GM12801 (cell line): Measurements from ENCODE around the gene ATF7IP2.

ENCODE experiments used
- CTCF ChIP-seq: IDR thresholded peaks from one replicate; pipeline ENCODE4 v1.5.1; 2011; ENCODE audit warnings: control low read depth; ENCODE audit not compliant: insufficient read length; ENCODE audit errors: extremely low read depth

The ATF7IP2 gene

GRCh38 chr16:10355589-10355988 is 30.3 kb upstream of the ATF7IP2 start:
- no peak for TF ChIP-seq CTCF

- TF ChIP-seq CTCF: no peak
Observed at GRCh38 chr16:10356870-10357842, 28.7 kb upstream of the ATF7IP2 start.

- no peak for TF ChIP-seq CTCF
Observed at GRCh38 chr16:10362077-10362863, 23.6 kb upstream of the ATF7IP2 start.

GRCh38 chr16:10367616-10368188 is 18.2 kb upstream of the ATF7IP2 start:
- no peak for TF ChIP-seq CTCF

- TF ChIP-seq CTCF: no peak
Observed at GRCh38 chr16:10368969-10369551, 16.8 kb upstream of the ATF7IP2 start.

- TF ChIP-seq CTCF: no peak
Observed at GRCh38 chr16:10370096-10370726, 15.7 kb upstream of the ATF7IP2 start.

GRCh38 chr16:10371592-10371991 is 14.3 kb upstream of the ATF7IP2 start:
- no peak for TF ChIP-seq CTCF
